ENCODE data around the gene NDUFA11.

Gene NDUFA11

DNA sequence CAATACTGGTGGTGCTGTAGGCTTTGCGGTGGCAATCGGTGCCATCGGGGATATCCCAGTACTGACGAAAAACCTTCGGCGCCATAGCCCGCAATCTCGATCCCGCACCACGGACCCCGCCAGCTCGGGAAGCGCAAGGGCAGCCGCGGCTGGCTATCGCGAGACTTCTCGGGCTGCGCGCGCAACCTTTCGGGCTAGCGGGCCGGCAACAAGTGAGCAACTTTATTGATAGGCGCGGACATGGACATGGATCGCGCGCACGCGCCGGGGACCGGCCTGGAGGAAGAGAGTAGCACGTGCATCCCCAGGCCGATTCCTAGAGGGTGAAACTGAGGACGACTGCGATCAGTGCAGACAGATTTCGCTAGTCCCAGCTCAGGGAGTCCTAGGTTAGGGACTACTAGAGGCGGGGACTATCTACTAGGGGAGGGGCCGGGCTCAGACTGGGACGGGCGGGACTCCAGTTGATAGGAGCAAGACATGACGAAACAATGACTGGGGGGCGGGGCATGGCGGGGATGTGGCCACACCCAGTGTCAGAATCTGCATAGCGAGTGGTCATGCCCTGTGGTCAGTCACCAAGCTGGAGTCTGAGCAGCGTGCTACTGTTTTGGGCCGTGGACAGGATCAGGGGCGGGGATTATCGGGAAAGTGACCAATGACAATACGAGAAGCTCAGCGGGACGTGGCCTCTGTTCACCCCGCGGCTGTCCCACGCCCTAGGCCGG, at the start of gene NDUFA11:
Gene NDUFA11 (minus strand): TSS at position 167 of the 728 bp plus-strand sequence. CDS start 82 bp downstream, at position 85.
- Histone ChIP-seq H3K4me1 (ENCODE audit: insufficient read depth, low read length, poor library complexity, severe bottlenecking) (peaks cover 18% of the 10 kb centered on the region), H3K79me2 (ENCODE audit: insufficient read depth, low read length) (peaks cover 38% of the 10 kb centered on the region), H3K27me3 (ENCODE audit: insufficient read depth, low read length, poor library complexity, severe bottlenecking) (no peaks in the 10 kb centered on the region), H3F3A (ENCODE audit: low read depth) (no peaks in the 10 kb centered on the region), H2AFZ (ENCODE audit: low read length) (peak within 1 kb of the TSS; percentile 95), H3K9me3 (ENCODE audit: insufficient read depth, low read depth, low read length) (no peaks in the 10 kb centered on the region), H3K9ac (ENCODE audit: low read depth, low read length, poor library complexity, severe bottlenecking) (peak within 1 kb of the TSS; percentile 95), H3K4me2 (ENCODE audit: low read depth, low read length, poor library complexity, severe bottlenecking) (peak within 1 kb of the TSS; percentile 81), H4K20me1 (ENCODE audit: insufficient read depth, low read length, poor library complexity, severe bottlenecking) (peaks cover 26% of the 10 kb centered on the region), H3K4me3 (ENCODE audit: low read length, poor library complexity, severe bottlenecking) (peak within 1 kb of the TSS; percentile 95), H3K36me3 (ENCODE audit: insufficient read depth, low read length) (no peaks in the 10 kb centered on the region), H3K9me2 (replicated peaks; ENCODE audit: low read depth, low read length) (no peaks in the 10 kb centered on the region)
- TF ChIP-seq, protein P1, sequence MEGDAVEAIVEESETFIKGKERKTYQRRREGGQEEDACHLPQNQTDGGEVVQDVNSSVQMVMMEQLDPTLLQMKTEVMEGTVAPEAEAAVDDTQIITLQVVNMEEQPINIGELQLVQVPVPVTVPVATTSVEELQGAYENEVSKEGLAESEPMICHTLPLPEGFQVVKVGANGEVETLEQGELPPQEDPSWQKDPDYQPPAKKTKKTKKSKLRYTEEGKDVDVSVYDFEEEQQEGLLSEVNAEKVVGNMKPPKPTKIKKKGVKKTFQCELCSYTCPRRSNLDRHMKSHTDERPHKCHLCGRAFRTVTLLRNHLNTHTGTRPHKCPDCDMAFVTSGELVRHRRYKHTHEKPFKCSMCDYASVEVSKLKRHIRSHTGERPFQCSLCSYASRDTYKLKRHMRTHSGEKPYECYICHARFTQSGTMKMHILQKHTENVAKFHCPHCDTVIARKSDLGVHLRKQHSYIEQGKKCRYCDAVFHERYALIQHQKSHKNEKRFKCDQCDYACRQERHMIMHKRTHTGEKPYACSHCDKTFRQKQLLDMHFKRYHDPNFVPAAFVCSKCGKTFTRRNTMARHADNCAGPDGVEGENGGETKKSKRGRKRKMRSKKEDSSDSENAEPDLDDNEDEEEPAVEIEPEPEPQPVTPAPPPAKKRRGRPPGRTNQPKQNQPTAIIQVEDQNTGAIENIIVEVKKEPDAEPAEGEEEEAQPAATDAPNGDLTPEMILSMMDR (conservative IDR thresholded peaks at IDR 0.05; ENCODE audit: low read length) = no peak
- no peak for TF ChIP-seq EZH2phosphoT487 (IDR thresholded peaks at IDR 0.05; ENCODE audit: borderline replicate concordance)

DNA sequence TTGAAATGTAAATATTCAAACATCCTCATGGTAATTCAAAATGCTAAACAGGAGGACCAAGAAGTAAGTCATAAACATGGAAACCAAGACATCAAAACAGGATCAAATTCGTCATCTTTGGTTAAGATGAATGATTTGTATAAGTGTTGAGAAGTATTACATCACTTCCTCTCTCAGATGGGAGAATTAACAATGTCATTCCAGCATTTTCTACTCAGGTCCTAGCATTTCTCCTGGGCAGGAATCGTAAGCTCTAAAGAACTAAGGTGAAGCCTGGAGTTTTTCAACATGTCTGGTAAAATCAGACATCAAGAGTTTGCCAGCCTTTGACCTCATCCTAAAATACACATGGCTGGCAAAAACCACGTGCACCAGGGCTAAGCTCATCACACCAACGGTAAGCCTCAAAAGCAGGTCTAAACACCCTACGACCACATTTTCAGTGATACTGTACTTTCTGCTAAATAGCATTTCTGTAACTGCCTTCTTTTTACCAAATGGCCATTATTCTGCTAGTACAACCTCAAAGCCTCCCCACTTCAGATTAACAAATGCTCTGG, 49.5 kb upstream of the NDUFA11 start:
- Histone ChIP-seq H3K4me1 (ENCODE audit: insufficient read depth, low read length, poor library complexity, severe bottlenecking) (peaks cover 18% of the 10 kb centered on the region), H4K20me1 (ENCODE audit: insufficient read depth, low read length, poor library complexity, severe bottlenecking) (peaks cover 73% of the 10 kb centered on the region), H3K79me2 (ENCODE audit: insufficient read depth, low read length) (peaks cover 98% of the 10 kb centered on the region), H3K9ac (ENCODE audit: low read depth, low read length, poor library complexity, severe bottlenecking) (no peak overlapping the region), H3K9me3 (ENCODE audit: insufficient read depth, low read depth, low read length) (no peaks in the 10 kb centered on the region), H3K36me3 (ENCODE audit: insufficient read depth, low read length) (peaks cover 23% of the 10 kb centered on the region; the same call in 1 of the 2 replicates), H3K27me3 (ENCODE audit: insufficient read depth, low read length, poor library complexity, severe bottlenecking) (no peaks in the 10 kb centered on the region), H3F3A (ENCODE audit: low read depth) (no peaks in the 10 kb centered on the region), H3K9me2 (replicated peaks; ENCODE audit: low read depth, low read length) (no peaks in the 10 kb centered on the region), H3K4me2 (ENCODE audit: low read depth, low read length, poor library complexity, severe bottlenecking) (peak overlapping the region; percentile 13), H2AFZ (ENCODE audit: low read length) (no peak overlapping the region), H3K4me3 (ENCODE audit: low read length, poor library complexity, severe bottlenecking) (no peak overlapping the region)
- no peak for TF ChIP-seq EZH2phosphoT487 (IDR thresholded peaks at IDR 0.05; ENCODE audit: borderline replicate concordance)
- TF ChIP-seq, protein P1 (conservative IDR thresholded peaks at IDR 0.05; ENCODE audit: low read length) = no peak

DNA sequence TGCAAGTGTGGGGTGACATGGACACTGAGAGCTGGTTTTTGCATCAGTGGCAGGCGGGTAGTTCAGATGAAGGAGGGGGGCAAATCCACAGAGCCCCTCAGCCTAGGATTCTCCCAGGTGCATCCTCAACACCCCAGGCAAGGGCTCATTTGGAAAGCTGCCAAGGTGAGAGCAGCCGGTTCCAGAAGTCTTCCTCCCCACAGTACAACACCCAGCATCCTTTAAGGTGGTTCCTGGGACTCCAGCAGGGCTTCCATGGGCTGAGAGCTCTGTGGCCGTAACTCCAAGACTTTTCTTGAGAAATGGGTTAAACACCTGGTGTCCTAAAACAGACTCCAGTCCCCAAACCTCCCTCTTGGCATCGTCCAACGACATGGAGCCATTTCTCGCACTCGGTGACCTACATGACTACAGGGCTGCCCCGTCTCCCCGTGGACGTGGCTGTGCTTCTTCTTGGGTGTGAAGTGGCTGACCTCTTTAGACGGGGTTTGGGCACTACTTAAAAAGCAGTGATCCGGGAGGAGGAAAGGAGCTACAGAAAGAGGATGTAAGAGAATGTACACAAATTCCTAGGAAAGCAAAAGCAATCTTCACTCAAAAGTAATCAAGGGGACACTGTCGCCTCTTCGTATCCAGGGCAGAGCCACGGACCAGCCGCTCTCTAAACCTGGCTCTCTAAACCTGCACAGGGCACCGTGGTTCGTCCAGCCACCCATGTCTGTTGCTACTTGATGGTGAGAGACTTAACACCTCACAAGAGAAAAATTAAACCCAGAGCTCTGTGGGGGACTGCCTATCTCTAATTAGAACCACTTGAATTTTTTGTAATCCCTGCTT, 48.8 kb upstream of the NDUFA11 start:
- TF ChIP-seq EZH2phosphoT487 (IDR thresholded peaks at IDR 0.05; ENCODE audit: borderline replicate concordance) = no peak
- TF ChIP-seq, protein P1 (conservative IDR thresholded peaks at IDR 0.05; ENCODE audit: low read length) = no peak
- H3K9ac ChIP-seq (ENCODE audit: low read depth, low read length, poor library complexity, severe bottlenecking) = no peak overlapping the region

More for the DNA sequence above, 48.8 kb upstream of the NDUFA11 start:
- H3K9me3 ChIP-seq (ENCODE audit: insufficient read depth, low read depth, low read length) = no peaks in the 10 kb centered on the region
- H3K36me3 ChIP-seq (ENCODE audit: insufficient read depth, low read length) = peaks cover 27% of the 10 kb centered on the region; the same call in 1 of the 2 replicates
- H3K27me3 ChIP-seq (ENCODE audit: insufficient read depth, low read length, poor library complexity, severe bottlenecking) = no peaks in the 10 kb centered on the region
- no peak overlapping the region for H2AFZ ChIP-seq (ENCODE audit: low read length)
- H3K79me2 ChIP-seq (ENCODE audit: insufficient read depth, low read length) = peaks cover 98% of the 10 kb centered on the region
- no peaks in the 10 kb centered on the region for H3F3A ChIP-seq (ENCODE audit: low read depth)
- H3K4me2 ChIP-seq (ENCODE audit: low read depth, low read length, poor library complexity, severe bottlenecking) = no peak overlapping the region
- H3K4me1 ChIP-seq (ENCODE audit: insufficient read depth, low read length, poor library complexity, severe bottlenecking) = peaks cover 18% of the 10 kb centered on the region
- peaks cover 66% of the 10 kb centered on the region for H4K20me1 ChIP-seq (ENCODE audit: insufficient read depth, low read length, poor library complexity, severe bottlenecking)
- H3K4me3 ChIP-seq (ENCODE audit: low read length, poor library complexity, severe bottlenecking) = no peak overlapping the region
- H3K9me2 ChIP-seq (replicated peaks; ENCODE audit: low read depth, low read length) = no peaks in the 10 kb centered on the region

Measured in Loucy (cell line).